Measurements from ENCODE around the gene PAX7.
"Not testable (repeated sequence)": the region's sequence is repeated elsewhere in the genome, so short reads cannot be mapped to it uniquely, and the experiment has no call there.

Gene PAX7

GRCh38 chr1:18630511-18631495 lies at the start of gene PAX7:
Gene PAX7 (plus strand): TSS chr1:18630846. CDS start chr1:18631604, 758 bp downstream.
- TF ChIP-seq CTCF (IDR thresholded peaks at IDR 0.05; ENCODE audit: low read depth, low read length), result no peak
- no peak within 1 kb of the TSS for H3K4me3 ChIP-seq (ENCODE audit: low read depth, low read length)

- TF ChIP-seq CTCF (IDR thresholded peaks at IDR 0.05; ENCODE audit: low read depth, low read length), result peak; percentile 63
- no peak overlapping the region for H3K4me3 ChIP-seq (ENCODE audit: low read depth, low read length)
Measured at GRCh38 chr1:18581420-18581880, 49.2 kb upstream of the PAX7 start.

GRCh38 chr1:18582890-18583289 lies 47.8 kb upstream of the PAX7 start:
- H3K4me3 ChIP-seq (ENCODE audit: low read depth, low read length), result no peak overlapping the region
- TF ChIP-seq CTCF (IDR thresholded peaks at IDR 0.05; ENCODE audit: low read depth, low read length), result no peak

GRCh38 chr1:18583326-18583941 lies 47.2 kb upstream of the PAX7 start:
- H3K4me3 ChIP-seq (ENCODE audit: low read depth, low read length), result no peak overlapping the region
- TF ChIP-seq CTCF (IDR thresholded peaks at IDR 0.05; ENCODE audit: low read depth, low read length), result no peak

GRCh38 chr1:18586016-18586415 lies 44.6 kb upstream of the PAX7 start:
- H3K4me3 ChIP-seq (ENCODE audit: low read depth, low read length), result not testable (repeated sequence)

- no peak overlapping the region for H3K4me3 ChIP-seq (ENCODE audit: low read depth, low read length)
- TF ChIP-seq CTCF (IDR thresholded peaks at IDR 0.05; ENCODE audit: low read depth, low read length), result no peak
Measured at GRCh38 chr1:18588093-18588492, 42.6 kb upstream of the PAX7 start.

- H3K4me3 ChIP-seq (ENCODE audit: low read depth, low read length), result no peak overlapping the region
Measured at GRCh38 chr1:18592368-18592767, 38.3 kb upstream of the PAX7 start.

More at GRCh38 chr1:18592368-18592767, 38.3 kb upstream of the PAX7 start:
- no peak for TF ChIP-seq CTCF (IDR thresholded peaks at IDR 0.05; ENCODE audit: low read depth, low read length)
